ENCODE data around the gene HOXA3.

DNA sequence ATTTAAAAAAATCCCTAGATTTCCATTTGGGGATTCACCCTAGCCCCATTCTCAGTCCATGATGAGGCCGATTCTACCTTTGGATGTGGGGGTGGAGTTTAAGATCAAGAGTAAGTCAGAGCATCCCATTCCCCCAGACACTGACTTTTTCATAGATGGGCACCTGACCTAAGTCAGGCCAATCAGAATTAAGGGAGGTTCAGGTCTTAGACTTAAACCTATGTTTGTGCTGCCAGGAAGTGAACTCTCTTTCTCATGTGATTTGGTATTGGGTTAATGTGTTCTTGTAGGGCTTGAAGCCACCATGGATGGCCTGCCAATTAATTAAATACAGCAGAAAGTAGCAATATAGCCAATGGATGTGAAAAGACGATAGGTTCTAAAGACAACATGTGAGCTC, 86.7 kb downstream of the HOXA3 start:
- TF ChIP-seq, protein P1, sequence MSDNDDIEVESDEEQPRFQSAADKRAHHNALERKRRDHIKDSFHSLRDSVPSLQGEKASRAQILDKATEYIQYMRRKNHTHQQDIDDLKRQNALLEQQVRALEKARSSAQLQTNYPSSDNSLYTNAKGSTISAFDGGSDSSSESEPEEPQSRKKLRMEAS (IDR thresholded peaks at IDR 0.05; ENCODE audit: low read depth), result no peak
- TF ChIP-seq ELF1 (IDR thresholded peaks at IDR 0.05), result no peak
- TF ChIP-seq EP300 (IDR thresholded peaks at IDR 0.05; ENCODE audit: borderline replicate concordance in 1 of 2, low read depth in 1 of 2, low read length in 1 of 2), result no peak
- TF ChIP-seq, protein P2, sequence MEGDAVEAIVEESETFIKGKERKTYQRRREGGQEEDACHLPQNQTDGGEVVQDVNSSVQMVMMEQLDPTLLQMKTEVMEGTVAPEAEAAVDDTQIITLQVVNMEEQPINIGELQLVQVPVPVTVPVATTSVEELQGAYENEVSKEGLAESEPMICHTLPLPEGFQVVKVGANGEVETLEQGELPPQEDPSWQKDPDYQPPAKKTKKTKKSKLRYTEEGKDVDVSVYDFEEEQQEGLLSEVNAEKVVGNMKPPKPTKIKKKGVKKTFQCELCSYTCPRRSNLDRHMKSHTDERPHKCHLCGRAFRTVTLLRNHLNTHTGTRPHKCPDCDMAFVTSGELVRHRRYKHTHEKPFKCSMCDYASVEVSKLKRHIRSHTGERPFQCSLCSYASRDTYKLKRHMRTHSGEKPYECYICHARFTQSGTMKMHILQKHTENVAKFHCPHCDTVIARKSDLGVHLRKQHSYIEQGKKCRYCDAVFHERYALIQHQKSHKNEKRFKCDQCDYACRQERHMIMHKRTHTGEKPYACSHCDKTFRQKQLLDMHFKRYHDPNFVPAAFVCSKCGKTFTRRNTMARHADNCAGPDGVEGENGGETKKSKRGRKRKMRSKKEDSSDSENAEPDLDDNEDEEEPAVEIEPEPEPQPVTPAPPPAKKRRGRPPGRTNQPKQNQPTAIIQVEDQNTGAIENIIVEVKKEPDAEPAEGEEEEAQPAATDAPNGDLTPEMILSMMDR (IDR thresholded peaks at IDR 0.05), result no peak
